ENCODE results near the gene TRPV2.
"Not testable (repeated sequence)": the region's sequence is repeated elsewhere in the genome, so short reads cannot be mapped to it uniquely, and the experiment has no call there.

TRPV2 gene

GRCh38 chr17:16444258-16444886, 29.0 kb downstream of the TRPV2 start:
- no peak for DNase-seq (ENCODE audit: low read depth)
- TF ChIP-seq CTCF (conservative IDR thresholded peaks at IDR 0.05; ENCODE audit: low read depth, low read length) = no peak
- H3K4me3 ChIP-seq (ENCODE audit: low read length) = no peak overlapping the region

GRCh38 chr17:16446338-16446983, 31.1 kb downstream of the TRPV2 start:
- no peak for DNase-seq (ENCODE audit: low read depth)
- no peak for TF ChIP-seq CTCF (conservative IDR thresholded peaks at IDR 0.05; ENCODE audit: low read depth, low read length)
- H3K4me3 ChIP-seq (ENCODE audit: low read length) = no peak overlapping the region

GRCh38 chr17:16447676-16448075, 32.3 kb downstream of the TRPV2 start:
- no peak overlapping the region for H3K4me3 ChIP-seq (ENCODE audit: low read length)
- DNase-seq (ENCODE audit: low read depth) = no peak
- no peak for TF ChIP-seq CTCF (conservative IDR thresholded peaks at IDR 0.05; ENCODE audit: low read depth, low read length)

GRCh38 chr17:16448490-16448889, 33.1 kb downstream of the TRPV2 start:
- no peak for DNase-seq (ENCODE audit: low read depth)
- TF ChIP-seq CTCF (conservative IDR thresholded peaks at IDR 0.05; ENCODE audit: low read depth, low read length) = no peak

GRCh38 chr17:16449121-16449570, 33.8 kb downstream of the TRPV2 start:
- no peak overlapping the region for H3K4me3 ChIP-seq (ENCODE audit: low read length)
- peak; percentile 47 for DNase-seq (ENCODE audit: low read depth)
- no peak for TF ChIP-seq CTCF (conservative IDR thresholded peaks at IDR 0.05; ENCODE audit: low read depth, low read length)

More at GRCh38 chr17:16448490-16448889, 33.1 kb downstream of the TRPV2 start:
- H3K4me3 ChIP-seq (ENCODE audit: low read length) = no peak overlapping the region

GRCh38 chr17:16450028-16450427, 34.7 kb downstream of the TRPV2 start:
- no peak for DNase-seq (ENCODE audit: low read depth)
- H3K4me3 ChIP-seq (ENCODE audit: low read length) = no peak overlapping the region
- TF ChIP-seq CTCF (conservative IDR thresholded peaks at IDR 0.05; ENCODE audit: low read depth, low read length) = no peak

- DNase-seq (ENCODE audit: low read depth); H3K4me3 ChIP-seq (ENCODE audit: low read length): not testable (repeated sequence)
Measured at GRCh38 chr17:16452268-16452667, 36.9 kb downstream of the TRPV2 start.
